Neural progenitor cell (in vitro differentiated cells): ENCODE data around the gene CCDC136.

Experiments
- CTCF ChIP-seq: fragments of 200-600 bp; sonication (generic); IDR thresholded peaks from 2 replicates; pipeline ENCODE4 v1.5.1; 2017; ENCODE audit warnings: antibody characterized with exemption, mild to moderate bottlenecking
- EZH2 ChIP-seq: fragments of 200-600 bp; sonication (generic); IDR thresholded peaks from 2 replicates; pipeline ENCODE4 v1.6.1; 2017; ENCODE audit warnings: antibody characterized with exemption, mild to moderate bottlenecking, moderate library complexity

- TF ChIP-seq CTCF (no peak), EZH2 (no peak)
Observed at GRCh38 chr7:128801003-128801402, 9.2 kb downstream of the CCDC136 start.
